ENCODE results near the gene RHEBL1.

DNA sequence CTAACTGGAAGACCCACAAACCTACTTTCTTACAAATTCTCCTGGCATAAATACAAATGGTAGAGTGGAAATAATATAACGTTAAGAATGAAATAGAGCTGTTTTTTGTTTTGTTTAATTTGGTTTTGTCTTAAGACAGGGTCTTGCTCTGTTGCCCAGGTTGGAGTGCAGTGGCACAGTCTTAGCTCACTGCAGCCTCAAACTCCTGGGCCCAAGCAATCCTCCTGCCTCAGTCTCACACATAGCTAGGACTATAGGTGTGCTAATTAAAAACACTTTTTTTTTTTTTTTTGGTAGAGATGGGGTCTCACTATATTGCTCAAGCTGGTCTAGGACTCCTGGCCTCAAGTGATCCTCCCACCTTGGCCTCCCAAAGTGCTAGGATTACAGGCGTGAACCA is 28.9 kb upstream of the RHEBL1 start:
- no peak for TF ChIP-seq POLR2A (IDR thresholded peaks at IDR 0.05)
- TF ChIP-seq, protein P1, sequence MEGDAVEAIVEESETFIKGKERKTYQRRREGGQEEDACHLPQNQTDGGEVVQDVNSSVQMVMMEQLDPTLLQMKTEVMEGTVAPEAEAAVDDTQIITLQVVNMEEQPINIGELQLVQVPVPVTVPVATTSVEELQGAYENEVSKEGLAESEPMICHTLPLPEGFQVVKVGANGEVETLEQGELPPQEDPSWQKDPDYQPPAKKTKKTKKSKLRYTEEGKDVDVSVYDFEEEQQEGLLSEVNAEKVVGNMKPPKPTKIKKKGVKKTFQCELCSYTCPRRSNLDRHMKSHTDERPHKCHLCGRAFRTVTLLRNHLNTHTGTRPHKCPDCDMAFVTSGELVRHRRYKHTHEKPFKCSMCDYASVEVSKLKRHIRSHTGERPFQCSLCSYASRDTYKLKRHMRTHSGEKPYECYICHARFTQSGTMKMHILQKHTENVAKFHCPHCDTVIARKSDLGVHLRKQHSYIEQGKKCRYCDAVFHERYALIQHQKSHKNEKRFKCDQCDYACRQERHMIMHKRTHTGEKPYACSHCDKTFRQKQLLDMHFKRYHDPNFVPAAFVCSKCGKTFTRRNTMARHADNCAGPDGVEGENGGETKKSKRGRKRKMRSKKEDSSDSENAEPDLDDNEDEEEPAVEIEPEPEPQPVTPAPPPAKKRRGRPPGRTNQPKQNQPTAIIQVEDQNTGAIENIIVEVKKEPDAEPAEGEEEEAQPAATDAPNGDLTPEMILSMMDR (IDR thresholded peaks at IDR 0.05 in 4 of 5, conservative IDR thresholded peaks at IDR 0.05 in 1 of 5), result no peak

Measured in gastrocnemius medialis (tissue), 4 donors.